HG03354 (cell line): ENCODE results near the gene MTFR2.

ENCODE experiments used
- ATAC-seq: cut with Tn5 transposase; IDR thresholded peaks from one replicate; pipeline ENCODE4 v1.9.1; 2021; ENCODE audit warnings: mild to moderate bottlenecking; ENCODE audit not compliant: unreplicated experiment, poor library complexity, severe bottlenecking

Gene MTFR2

DNA sequence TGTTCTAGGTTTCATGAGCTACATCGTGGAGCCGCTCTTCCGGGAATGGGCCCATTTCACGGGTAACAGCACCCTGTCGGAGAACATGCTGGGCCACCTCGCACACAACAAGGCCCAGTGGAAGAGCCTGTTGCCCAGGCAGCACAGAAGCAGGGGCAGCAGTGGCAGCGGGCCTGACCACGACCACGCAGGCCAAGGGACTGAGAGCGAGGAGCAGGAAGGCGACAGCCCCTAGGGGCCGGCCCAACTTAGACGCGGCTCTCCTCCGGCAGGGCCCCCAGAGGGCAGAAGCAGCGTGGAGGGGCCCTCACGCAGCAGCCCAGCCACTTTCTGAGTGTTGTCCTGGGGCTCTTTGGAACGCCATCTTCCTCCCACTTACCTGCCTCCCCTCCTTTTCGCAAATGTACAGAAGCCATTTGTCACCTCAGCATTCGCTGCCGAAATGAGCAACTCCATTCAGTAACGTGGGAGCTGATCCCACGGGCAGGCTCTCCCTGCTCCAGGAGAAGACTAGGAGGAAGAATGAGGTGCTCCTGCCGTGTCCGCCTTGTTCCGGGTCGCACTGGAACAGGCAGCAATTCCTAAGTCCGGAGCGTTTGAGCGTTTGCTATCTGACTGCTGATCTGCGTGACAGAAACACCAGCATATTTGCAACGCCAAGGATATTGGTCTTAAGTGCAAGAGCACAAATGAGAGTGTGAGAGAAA is 58.4 kb downstream of the MTFR2 start:
- ATAC-seq: no peak

DNA sequence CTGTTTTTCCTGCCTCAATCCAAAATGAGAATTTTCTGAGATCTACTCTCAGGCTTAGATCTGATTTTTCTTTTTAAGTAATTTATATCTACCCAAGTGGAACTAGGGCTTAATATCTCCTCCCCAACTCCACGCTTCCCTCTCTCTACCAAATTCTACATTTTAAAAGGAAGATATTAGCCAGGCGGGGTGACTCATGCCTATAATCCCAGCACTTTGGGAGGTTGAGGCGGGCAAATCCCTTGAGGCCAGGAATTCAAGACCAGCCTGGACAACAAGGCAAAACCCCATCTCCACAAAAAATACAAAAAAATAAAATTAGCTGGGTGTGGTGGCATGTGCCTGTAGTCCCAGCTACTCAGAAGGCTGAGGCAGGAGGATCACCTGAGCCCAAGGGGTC is 61.0 kb downstream of the MTFR2 start:
- ATAC-seq: no peak

DNA sequence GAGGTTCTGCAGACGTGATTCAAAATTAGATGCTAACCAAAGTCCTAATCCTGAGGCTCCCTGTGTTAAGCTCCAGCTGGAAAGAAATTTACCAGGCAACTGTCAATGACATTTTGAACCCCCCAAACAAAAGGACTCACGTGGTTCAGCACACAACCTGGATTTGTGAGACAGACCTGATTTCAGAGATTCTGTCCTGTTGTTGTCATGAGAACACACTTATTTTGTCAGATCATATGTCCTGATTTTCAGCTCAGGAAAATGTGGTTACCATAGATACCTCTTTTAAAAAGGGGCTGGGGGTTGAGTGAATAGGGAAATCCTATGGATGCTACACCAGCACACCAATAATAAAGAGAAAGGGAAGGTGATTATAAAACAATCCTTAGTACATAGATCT is 61.6 kb downstream of the MTFR2 start:
- no peak for ATAC-seq

DNA sequence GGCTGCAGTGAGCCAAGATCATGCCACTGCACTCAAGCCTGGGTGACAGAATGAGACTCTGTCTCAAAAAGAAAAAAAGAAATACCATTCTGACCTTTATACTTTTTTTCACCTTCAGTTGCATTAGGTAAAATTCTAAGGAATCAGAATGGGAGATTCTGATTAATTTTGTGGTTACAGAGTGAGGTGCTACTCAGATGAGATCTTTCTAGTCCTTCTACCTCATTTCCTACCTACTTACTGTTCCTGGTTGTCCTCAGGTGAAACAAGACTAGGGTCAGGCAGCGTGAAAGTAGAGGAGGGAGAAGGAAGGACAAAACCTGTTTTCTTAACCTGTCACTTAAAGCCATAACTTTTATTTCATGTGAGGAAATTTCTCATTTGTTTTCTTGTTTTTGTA is 63.7 kb downstream of the MTFR2 start:
- no peak for ATAC-seq

DNA sequence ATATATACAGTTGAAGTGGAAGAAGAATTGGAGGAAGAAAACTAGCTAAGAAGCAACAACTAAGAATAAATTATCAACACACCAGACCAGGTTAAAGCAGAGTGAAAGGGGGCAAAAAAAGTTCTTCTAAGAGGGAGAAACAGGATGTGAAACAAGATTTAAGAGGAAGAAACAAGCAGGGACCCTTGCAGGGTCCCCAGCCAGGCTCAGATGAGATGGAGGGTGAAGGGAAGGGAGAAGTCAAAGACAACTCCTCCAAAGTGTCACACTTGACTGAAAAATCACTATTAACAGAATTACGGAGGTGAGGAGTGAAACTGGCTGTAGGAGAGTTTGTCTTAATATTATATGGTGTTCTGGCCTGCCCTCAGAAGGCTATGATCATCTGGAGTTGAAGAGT is 65.4 kb downstream of the MTFR2 start:
- no peak for ATAC-seq

DNA sequence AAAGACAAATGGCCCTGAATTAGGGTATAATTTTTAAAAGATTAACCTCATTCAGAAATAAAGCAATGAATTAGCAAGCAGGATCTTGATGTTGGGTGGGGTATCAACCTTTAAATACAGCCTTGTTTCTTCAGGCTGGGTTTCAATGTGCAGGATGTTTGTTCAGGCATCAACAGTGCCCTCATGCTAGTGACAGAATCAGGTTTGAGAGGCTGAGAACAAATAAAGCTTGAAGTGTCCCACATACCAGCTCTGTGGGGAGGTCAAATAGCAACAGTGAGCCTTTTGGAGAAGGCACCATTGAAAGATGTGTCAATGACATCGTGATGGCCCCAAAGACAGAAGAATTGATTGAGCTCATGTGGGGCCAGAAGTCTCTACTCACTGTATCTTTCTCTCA is 68.2 kb downstream of the MTFR2 start:
- no peak for ATAC-seq

DNA sequence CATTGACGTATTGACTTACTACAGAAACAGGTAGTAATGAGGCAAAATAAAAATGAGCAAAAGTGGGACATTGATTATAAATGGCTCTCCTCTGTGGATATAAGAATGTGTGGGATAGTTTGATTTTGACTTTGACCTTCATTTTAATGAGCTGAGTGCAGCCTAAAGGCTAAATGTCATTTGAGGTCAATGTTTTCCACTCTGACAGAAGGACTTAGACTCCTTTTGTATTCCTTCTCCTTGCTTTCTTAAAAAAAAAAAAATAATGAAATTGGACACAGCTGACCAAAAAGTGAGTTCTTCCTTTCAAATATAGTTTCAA is 68.6 kb downstream of the MTFR2 start:
- no peak for ATAC-seq
